GM21515 (cell line): ENCODE measurements around the gene ERICH6.
"Not testable (repeated sequence)": the region's sequence is repeated elsewhere in the genome, so short reads cannot be mapped to it uniquely, and the experiment has no call there.

Experiments
- ATAC-seq: cut with Tn5 transposase; IDR thresholded peaks from one replicate; pipeline ENCODE4 v1.9.1; 2021; ENCODE audit not compliant: unreplicated experiment

ERICH6 gene

DNA sequence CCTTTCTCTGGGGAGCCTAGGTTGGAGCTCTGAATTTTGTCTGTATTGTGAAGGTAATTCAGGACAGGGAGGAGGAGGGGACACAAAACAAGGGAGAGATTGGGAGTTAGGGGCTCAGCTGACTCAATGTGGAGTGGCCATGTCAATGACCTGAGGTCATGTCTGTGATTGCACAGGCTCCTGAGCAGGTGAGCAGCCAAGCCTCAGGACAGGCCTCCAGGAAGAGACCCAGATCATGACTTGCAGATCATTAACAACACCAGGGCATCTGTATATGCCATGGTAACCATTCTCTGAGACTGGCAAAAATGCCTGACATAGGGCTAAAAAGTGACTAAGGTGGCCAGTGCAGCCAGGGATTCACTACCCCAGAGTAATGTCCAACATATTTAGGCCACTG, 20.9 kb downstream of the ERICH6 start:
- ATAC-seq: no peak

DNA sequence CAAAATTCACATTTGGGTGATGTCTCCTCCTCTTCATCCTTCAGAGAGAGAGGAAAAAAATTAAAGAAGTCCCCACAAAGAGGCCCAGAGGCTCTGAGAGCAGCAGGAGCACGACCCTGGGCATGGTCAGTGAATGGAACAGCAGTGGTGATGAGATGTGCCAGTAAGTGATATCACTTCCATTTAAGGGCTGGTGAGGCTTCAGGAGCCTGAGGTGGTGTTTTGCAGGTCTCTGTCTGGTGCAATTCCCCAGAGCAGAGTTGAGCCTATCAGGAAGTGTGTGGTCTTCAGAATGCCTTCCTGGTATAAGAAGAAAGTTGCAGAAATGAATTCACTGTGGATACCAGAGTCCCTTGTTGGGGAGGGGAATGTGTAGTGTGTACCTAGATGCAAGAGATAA, 21.4 kb downstream of the ERICH6 start:
- ATAC-seq: no peak

DNA sequence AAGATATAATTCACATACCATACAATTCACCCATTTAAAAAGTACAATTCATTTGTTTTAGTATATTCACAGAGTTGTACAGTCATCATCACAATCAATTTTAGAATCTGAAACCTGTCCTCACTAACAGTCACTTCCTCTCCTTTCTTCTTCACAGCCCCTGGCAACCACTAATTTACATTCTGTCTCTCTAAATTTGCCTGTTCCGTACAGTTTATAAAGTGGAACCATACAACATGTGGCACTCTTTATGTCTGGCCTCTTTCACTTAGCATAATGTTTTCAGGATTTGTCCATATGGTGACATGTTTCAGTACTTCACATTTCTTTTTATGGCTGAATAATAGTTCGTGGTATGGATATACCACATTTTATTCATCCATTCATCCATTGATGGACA, 22.7 kb downstream of the ERICH6 start:
- ATAC-seq: peak; percentile 96

DNA sequence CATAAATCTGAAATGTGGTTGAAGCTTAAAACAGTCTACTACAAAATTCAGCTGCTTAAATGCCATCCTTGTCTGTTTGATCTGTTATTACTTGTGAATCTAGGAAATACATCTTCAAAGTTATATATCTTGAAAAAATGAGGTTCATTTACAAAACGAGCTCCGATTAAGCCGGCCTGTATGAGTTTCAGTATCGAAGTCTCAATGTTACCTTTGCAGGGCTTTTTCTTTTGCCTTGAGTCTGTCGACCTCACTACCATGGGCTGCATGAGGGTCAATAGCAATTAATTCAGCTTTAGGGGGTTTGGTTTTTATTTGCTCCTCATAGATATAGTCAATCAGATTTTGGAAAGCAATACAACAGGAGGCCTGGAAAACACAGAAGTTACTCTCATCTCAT, 23.2 kb downstream of the ERICH6 start:
- peak; percentile 24 for ATAC-seq

DNA sequence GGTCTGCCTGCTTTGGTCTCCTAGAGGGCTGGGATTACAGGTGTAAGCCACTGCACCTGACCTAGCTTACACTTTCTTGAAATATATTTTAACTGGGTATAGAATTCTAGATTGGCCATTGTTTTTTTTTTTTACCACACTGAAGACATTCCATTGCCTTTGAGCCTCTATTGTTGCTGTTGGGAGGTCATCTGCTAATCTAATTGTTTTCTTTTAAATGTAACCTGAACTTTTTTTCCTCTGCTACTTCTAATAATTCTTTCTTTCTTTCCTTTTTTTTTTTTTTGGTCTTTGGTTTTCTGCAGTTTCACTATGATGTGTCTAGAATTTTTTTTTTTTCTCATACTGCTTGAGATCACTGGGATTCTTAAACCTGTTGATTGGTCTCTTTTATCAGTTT, 28.1 kb downstream of the ERICH6 start:
- ATAC-seq: no peak

DNA sequence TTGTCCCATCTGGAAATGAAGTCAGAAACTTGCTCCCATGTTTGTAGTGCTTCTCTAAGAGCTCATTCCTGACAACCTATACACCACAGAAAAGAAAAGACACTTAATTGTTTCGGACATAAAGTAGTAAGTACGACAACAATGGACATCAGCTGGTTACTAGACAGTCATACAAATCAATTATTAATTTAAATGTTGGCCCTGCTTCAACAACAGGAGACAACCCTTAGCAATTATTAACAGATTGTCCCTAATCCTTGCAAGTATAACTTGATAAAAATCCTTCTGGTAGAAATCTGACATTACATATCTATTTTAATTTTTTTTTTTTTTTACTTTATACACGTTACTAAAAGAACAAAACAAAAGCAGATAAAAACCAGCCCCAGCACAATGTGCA, 29.8 kb downstream of the ERICH6 start:
- no peak for ATAC-seq

DNA sequence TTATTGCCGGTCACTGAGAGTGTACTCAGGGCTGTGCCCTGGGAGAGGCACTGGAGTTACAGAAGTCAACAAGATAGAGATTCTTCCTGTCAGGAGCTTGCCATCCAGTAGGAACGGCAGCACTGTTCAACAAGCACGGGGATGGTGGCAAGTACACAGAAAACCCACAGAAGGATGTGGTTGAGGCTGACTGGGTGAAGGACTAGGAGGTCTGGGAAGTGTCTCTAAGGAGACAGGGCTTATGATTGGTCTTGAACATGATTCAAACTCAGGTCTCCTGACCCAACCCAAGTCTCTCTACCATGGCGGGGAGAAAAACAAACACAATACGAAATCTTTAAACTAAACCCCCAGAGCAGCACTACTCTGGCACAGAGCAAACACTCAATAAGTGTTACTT, 37.6 kb downstream of the ERICH6 start:
- ATAC-seq: no peak

DNA sequence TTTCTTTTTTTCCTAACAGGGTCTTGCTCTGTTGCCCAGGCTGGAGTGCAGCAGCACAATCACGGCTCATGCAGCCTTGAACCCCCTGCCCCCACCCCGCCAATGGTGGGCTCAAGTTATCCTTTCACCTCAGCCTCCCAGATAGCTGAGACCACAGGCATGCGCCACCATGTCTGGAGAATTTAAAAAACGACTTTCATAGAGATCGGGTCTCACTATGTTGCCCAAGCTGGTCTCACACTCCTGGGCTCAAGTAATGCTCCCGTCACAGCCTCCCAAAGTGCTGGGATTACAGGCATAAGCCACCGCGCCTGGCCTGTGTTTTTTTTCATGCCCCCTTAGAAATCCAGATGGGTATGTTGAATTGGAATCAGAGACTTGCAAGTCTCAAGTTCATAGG, 40.3 kb downstream of the ERICH6 start:
- ATAC-seq: no peak

DNA sequence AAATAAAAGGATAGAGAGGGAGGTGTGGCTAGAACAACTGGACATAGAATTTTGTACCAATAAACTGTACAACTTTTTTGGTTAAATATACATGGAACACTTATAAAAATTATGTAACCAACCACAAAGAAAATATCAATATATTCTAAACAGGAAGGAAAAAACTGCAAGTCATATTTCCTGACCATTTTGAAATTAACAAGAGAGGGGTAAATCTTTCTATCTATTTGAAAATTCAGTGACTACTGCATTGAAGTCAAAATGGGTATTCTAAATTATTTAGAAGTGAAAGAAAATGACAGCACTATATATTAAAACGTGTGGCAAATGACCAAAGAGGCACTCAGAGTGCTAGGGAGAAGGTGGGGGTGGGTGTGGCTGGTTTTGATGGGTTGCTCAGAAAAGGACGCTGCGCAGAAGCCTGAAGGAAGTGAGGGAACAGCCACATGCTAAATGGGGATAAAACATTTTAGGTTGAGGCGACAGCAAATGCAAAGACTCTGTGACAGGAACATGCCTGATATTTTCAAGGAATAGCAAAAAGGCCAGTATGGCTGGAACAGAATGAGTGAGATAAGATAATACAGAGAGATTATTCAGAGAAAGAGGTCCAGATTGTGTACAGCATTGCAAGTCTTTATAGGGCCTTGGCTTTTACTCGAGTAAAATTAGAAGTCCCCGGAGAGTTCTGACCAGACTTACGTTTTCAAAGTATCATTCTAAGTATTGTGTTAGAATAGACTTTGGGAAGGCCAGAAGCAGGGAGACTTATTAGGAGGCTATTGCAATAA, 41.1 kb downstream of the ERICH6 start:
- ATAC-seq: no peak

DNA sequence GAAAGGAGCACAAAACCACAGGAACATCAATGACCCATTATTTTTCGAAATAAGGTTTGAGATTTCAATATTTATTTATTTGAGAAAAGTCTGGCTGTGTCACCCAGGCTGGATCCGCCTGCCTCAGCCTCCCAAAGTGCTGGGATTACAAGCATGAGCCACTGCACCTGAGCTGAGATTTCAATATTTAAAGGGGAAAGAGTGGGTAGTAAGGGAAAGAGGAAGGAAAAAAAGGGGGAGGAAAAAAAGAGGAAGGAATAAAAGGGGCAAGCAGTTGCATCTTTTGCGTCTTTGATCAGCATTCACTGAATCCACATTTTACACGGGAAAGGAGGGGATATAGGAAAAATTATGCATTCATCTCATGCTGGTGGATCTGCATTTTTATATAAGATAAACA, 47.4 kb downstream of the ERICH6 start:
- ATAC-seq: no peak

DNA sequence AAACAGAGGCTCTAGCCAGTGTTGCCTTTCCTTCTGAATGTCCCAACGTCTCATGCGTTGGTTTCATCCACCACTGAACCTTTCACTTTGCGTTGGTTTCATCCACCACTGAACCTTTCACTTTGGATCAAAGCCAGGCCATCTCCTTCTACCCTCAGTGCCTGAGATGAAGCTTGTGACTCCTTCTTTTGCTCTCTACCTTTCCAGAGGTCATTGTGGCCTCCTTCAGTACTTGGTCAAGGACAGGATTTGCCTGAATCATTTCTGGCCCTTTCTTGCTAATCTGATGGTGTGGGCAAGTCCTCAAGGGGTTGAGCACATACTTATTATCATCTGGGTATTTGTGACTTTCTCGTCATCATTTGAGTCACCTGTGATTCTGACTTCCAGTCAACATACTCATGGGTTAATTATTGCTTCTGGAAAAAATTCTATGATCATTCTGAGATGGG, 50.6 kb downstream of the ERICH6 start:
- peak; percentile 61 for ATAC-seq

DNA sequence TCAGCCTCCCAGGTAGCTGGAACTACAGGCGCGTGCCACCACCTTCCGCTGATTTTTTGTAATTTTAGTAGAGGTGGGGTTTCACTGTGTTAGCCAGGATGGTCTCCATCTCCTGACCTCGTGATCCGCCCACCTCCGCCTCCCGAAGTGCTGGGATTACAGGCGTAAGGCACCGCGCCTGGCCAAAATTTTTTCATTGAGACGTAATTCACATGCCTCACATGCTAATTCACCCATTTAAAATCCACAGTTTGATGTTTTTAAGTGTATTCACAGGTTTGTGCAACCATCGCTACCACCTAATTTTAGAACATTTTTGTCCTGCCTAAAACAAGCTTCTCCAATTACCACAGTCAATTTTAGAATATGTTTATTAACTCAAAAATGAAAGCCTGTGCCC, 63.5 kb downstream of the ERICH6 start:
- ATAC-seq: no peak

DNA sequence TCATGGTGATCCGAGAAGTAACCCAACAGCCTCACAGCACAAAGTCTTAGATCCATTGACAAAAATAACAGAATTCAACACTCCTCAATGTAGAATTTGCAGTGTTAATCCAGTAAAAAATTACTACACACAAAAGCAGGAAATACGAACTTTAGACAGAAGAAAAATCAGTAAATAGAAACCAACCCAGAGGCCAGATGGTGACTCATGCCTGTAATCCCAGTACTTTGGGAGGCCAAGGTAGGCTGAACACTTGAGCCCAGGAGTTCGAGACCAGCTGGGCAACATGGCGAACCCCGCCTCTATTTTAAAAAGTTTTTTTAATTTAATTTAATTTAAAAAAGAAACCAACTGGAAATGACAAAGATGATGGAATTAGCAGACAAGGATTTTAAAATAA, 64.5 kb downstream of the ERICH6 start:
- ATAC-seq: no peak

DNA sequence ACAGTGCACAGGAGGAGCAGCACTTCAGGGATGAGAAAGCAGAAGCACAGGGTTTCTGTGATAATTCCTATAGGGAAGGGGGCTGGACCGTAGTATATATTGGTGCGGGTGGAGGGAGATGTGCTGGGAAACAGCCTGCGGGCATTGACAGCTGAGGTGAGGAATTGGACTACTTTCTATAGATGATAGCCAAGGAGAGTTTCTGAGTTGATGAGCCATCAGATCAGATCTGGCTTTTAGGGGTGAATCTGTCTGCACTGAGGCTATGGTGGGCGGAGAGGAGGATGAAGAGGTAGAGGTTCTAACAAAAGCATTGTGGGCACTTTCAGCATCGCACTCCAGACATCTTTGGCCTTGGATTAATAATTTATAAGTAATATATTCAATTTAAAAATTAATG, 67.5 kb downstream of the ERICH6 start:
- ATAC-seq: no peak

DNA sequence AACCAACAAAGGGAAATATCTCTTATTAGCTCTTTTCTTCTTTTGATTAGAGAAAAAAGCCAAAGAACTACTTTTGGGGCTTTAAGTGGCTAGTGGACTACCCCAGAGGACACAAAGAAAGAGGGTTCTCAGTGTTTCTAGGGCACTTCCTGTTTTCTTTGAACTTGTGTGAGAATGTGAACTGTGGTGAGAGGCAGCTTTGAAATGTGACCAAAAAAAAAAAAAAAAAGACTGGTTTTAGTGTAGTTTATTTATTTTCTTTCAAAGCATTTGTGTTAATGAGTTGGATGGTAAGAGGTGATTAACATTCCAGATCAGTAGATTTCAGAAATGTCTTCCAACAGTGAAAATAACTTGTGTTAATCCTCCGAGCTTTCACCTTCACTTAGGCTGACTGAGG, 68.2 kb downstream of the ERICH6 start:
- ATAC-seq: peak; percentile 53

DNA sequence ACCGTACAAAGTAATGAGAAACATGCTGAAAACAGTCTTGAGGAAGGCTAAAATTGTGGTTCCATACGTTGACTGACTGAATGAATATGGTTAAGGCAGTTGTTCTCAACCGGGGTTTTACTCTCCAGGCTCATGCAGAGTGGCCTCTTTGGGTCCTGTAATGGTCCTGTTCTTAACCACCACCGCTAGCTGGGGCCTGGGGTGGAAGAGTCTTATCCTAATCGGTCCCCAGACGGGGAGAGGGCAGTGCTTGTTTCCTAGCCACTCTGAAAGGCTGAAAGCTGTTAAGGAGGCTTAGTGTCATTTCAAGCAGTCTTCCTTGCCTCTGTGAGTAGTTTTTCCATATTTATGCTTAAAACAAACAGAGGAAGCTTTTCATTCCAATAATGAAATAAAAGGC, 68.6 kb downstream of the ERICH6 start:
- ATAC-seq: no peak

DNA sequence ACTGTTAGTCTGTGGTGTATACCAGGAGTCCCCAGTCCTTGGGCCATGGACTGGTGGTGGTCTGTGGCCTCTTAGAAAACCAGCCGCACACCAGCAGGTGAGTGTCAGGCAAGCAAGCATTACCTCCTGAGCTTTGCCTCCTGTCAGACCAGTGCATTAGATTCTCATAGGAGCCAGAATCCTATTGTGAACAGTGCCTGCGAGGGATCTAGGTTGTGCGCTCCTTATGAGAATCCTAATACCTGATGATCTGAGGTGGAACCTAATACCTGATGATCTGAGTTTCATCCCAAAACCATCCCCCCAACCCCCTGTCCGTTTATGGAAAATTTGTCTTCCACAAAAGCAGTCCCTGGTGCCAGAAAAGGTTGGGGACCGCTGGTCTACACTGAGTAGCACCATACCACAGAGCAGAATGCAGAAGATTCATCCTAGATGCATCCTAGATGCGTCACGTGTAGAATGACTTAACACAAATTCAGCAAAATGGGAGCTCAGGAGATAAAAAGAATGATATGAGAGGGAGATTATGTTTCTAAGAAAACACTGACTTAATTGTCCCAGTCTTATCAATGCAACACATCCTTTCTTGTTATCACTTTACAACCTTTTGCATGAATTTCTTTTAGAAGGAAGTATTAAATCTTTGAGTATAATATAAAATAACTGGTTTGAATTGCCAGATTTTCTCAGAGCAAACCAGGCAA, 72.1 kb downstream of the ERICH6 start:
- no peak for ATAC-seq

DNA sequence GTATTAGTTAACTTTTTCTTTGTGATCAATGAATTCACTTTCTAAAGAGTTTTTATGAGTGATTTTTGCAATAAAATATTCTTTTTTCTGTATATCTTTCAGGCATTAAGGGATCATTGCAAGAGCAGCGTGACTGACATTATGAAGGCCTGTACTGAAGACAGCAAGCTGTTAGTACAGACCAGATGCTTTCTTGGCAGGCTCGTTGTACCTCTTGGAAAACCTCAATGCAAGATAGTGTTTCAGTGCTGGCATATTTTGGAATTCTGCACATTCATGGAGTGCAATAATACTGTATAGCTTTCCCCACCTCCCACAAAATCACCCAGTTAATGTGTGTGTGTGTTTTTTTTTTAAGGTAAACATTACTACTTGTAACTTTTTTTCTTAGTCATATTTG, 76.2 kb downstream of the ERICH6 start:
- ATAC-seq: no peak

DNA sequence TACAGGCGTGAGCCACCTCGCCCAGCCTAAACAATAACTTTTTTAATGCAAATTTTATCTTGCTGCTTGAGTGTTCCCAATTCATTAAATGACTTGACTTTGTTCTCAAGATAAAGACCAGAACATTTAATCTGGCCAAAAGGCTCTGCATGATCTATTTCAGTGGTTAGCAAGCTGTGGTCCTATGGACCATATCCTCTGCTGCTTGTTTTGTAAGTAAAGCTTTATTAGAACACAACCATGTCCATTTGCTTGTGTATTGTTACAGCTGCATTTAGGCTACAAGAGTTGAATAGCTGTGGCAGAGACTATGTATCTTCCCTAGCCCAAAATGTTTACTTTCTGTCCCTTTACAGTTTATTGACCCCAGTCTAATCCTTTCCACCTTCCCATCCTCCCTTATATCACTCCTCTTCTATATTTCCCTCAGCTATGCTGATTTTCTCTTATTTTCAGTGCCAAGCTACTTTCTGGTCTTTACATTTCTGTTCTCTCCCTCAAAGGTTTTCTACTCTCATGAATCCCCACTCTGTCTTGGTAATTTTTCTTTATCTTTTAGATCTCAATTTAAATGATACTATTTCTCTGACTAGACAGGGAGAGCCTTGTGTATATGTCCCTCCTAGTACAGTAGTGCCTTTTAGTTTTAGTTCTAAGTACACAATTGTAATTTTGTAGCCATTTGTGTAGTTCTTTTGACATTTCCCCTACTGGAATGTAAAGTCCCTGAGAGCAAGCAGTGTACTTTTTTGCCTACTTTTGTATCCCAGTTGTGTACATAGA, 77.4 kb downstream of the ERICH6 start:
- no peak for ATAC-seq

DNA sequence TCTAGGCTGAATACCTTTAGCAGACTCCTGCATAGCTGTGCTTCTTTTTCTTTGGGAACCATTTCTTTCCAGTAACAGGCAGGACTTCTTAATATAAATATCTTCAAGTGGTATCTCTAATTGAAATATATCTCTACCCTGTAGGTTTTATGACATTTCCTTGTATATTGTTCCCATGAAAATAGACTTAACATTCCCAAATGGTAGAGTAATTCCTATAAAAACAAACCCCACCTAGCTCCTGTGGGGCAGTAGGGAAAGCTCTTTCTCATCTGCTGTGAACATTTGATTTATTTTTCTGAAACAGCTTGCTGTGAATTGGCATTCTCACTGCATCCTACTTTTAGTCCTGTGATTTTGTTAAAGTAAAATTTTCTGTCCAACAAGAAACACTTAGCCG, 79.8 kb downstream of the ERICH6 start:
- no peak for ATAC-seq

DNA sequence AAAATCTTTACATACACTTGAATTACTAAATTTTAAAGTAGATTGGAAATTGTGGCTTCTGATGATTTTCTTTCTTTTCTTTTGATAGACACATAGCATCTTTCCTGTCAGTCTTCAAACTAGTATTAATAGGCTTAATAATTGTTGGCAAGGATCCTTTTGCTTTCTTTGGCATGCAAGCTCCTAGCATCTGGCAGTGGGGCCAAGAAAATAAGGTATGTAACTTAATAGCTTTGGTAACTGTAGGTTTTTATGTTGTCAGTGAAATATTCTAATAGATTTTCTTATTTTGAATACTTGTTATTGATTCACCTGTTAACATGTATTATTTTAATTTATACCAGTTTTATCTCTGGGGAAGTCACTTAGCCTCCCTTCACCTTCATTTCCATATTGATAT, 80.8 kb downstream of the ERICH6 start:
- ATAC-seq: not testable (repeated sequence)
